Mesenteric fat pad (tissue), 1 donor: ENCODE results near the gene GNAT2. TPM values are rescaled to one million over a fixed set of nuclear protein-coding genes. Genes with fewer than 3 reads are reported as not detected.
"Not testable (repeated sequence)": the region's sequence is repeated elsewhere in the genome, so short reads cannot be mapped to it uniquely, and the experiment has no call there.

Experiments used
- DNase-seq: peaks from one replicate; pipeline ENCODE4 v3.0.0-alpha.2; 2020; ENCODE audit warnings: low spot score
- long read RNA-seq: library from polyadenylated mRNA; unstranded; transcript quantifications from one replicate; pipeline ENCODE4 v2.0.0, GENCODE V29; 2020
- total RNA-seq: library from RNA; stranded (reverse); fragmentation: NEBNext Ultra II Directional; extraction: Animal tissue kit (Norgen Biotek cat#: 25700); gene quantifications from one replicate; pipeline ENCODE4 v1.2.1, GENCODE V29; 2021
- donor health status: DM: yes; HTN: yes; CAD: no.

GNAT2 gene
- not detected for total RNA-seq
- long read RNA-seq, partial matches to known transcripts, result 0 of 2 reads
- long read RNA-seq, other reads (novel, unspliced or antisense), result 2 of 2 reads

DNA sequence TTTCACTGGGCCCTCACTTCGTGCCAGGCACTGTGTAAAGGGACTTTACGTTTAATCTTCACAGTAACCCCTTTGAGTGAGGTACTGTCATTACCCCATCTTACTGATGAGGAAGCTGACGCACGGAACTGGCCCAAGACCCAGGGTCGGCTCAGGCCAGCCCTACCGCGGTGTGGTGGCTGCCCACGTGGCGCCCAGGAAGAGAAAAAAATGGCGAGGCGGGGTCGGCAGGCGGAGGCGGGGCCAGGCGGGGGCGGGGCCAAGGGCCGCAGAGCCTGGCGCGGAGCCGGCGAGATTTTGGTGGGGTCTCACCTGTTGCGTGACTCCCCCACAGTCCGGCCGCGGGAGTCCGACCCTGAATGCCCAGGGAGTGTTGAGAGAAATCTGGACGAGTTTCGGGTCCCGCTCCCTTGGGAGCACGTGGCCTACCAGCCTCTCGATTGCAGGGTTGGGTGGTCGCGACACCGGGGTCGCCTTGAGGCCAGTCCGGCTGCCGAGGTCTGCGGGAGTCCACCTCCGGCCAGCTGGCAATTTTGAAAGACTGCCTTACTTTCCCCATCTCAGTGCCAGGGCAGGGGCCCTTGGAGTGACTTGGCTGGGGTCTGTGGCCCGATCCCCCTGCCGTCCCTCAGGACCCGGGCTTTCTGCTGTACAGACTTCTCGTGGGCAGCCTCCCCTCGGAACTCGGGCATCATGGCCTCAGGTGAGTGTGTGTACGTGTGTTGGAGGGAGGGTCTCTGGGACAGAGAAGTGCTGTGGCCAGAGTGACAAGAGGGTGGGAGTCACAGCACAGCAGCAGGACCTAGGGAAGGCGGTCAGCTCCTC is at the start of gene GNAT2, which contains the start of gene AMPD2:
TSS of gene GNAT2 (minus strand) at position 41 of the 825 bp plus-strand sequence. CDS start 6,746 bp downstream, outside the sequence.
TSS of gene AMPD2 (plus strand) at position 262 of the 825 bp plus-strand sequence. CDS start 1,339 bp downstream, outside the sequence.
- DNase-seq, result peak; percentile 94

DNA sequence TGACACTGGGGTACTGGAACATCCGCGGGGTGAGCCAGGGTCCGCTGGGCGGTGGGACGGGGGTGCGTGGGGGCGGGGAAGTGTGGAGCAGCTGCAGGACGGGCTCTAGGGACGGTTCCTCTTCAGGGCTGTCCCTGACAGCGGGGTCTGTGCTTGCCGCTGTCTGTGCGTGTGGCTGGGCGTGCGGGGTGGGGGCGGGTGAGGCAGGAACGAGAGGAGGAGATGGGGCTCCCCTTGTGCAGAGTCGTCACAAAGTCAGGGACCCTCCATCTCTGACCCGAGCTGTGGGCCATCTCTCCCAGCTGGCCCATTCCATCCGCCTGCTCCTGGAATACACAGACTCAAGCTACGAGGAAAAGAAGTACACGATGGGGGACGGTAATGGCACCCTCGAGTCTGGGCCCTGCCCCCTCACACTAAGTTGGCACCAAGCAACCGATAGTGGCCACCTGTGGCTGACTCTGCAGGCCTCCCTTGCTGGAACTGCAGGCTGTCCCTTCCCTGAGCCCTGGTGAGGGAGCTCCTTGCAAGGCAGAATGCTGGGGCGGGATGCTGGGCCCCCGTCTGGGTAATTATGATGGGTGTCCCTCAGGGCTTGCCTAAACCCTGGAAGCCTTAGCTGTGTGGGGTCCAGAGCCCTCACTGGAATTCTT is 48.8 kb upstream of the GNAT2 start:
- no peak for DNase-seq

DNA sequence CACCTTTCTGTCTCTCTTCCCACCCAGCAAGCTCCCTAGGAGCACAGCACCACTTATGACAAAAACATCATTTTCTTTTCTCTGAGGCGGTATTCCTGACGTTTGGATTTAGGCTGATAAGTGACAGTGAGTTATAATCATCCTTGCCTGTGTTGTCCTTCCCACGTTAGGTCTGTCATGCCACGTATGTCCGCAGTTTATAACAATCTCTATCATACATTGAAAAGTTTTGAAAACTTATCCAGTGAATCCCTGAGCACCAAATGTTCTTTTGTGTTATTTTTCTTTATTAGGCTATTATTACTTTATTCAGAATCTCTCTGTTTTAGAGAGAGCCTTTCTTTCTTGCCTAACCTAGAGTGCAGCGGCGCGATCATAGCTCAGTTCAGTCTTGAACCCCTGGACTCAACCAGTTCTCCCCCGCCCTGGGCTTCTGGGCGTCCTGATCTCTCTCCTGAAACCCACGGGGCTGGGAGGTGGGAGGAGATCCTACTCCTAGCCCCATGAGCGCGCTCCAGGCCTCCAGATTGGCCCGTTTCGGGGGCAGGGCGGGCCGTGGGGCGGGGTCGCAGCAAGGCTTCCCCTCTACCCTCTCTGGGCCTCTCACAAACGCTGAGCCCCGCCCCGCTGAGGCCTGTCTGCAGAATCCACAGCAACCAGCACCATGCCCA is 48.2 kb upstream of the GNAT2 start, which contains the start of gene GSTM2:
TSS of gene GSTM2 (plus strand) at position 606 of the 671 bp plus-strand sequence. CDS start at position 665, 59 bp downstream.
- peak; percentile 95 for DNase-seq

DNA sequence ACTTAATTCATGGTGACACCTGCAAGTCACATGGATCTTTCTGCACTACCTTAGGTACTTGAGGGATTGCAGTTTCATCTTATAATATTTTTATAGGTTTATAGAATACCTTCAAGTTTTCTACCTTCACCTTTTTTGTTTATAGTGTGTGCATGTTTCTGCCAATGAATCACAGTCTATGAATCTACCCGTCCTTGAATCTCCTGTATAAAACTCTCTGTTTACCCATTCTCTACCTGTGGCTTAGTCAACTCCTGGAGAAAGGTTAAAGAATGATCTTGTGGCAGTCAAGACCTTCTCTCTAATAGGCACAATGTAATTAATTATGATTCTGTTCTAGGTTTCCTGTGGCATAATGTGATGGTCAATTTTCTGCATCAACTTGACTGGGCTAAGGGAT is 45.3 kb upstream of the GNAT2 start:
- no peak for DNase-seq

DNA sequence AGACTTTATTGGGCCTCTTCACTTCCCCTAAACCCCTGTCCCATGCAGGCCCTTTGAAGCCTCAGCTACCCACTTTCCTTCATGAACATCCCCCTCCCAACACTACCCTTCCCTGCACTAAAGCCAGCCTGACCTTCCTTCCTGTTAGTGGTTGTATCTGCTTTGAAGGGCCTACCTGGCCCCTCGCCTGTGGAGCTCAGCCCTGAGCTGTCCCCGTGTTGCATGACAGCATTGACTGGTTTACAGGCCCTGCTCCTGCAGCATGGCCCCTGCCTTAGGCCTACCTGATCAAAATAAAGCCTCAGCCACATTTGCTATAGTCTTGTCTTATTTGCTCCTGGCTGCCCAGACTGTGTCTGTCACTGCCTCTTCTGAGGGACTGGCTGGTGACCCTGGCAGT is 42.0 kb upstream of the GNAT2 start:
- no peak for DNase-seq

- not testable (repeated sequence) for DNase-seq
Measured at GRCh38 chr1:109660691-109661026, 41.2 kb upstream of the GNAT2 start.

DNA sequence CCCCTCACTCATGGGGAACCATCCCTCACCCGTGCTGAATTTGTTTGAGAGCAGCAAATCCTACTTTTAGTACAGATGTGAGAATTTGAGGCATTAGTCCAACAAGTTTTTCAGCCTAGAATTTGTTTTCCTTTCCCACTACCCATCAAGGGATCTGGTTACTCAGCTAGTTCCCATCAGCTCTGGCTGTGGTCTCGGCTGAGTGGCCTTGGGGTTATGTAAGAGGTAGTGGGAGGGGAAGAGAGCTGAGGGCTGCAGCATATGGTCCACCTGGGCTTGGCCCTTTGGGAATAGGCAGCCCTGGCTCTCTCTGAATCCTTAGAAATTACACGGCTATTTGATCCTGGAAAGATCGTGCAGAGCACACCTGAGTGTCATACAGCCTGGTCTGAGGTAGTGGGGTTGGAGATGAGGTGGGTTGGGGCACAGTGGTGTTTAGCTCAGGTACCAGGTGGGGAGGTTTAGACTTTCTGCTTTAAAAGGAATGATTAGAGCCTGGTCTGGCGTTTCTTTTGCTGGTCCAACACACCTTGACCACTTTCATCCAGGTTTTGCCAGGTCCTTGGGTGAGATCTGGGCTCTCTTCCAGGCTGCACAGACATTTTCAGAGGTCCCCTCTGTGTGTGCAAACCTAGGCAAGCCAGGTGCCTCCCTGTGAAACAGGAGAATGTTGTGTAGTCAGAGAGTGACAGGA is 40.7 kb upstream of the GNAT2 start:
- DNase-seq, result no peak

DNA sequence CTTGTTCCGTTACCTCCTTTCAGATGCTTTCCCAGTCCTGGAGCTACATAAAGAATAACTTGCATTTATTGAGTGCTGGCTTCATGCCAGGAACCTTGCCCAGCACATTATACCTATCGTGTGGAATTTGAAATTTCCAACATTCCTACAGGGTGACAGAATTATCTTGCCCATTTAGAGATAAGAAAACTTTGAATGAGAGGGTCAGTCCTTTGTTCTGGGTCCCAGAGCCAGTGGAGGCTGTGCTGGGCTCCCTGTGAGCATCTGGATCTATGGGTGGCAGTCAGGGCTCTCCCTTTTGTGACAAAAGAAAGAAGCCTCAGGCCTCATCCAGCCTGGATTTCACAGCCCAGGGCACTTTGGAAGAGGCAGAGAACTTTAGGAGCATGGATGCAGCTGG is 39.7 kb upstream of the GNAT2 start:
- no peak for DNase-seq

GRCh38 chr1:109658533-109659042 is 39.2 kb upstream of the GNAT2 start:
- no peak for DNase-seq

- DNase-seq, result no peak
Measured at GRCh38 chr1:109657970-109658369, 38.6 kb upstream of the GNAT2 start.

- DNase-seq, result no peak
Measured at GRCh38 chr1:109657395-109657794, 38.0 kb upstream of the GNAT2 start.

DNA sequence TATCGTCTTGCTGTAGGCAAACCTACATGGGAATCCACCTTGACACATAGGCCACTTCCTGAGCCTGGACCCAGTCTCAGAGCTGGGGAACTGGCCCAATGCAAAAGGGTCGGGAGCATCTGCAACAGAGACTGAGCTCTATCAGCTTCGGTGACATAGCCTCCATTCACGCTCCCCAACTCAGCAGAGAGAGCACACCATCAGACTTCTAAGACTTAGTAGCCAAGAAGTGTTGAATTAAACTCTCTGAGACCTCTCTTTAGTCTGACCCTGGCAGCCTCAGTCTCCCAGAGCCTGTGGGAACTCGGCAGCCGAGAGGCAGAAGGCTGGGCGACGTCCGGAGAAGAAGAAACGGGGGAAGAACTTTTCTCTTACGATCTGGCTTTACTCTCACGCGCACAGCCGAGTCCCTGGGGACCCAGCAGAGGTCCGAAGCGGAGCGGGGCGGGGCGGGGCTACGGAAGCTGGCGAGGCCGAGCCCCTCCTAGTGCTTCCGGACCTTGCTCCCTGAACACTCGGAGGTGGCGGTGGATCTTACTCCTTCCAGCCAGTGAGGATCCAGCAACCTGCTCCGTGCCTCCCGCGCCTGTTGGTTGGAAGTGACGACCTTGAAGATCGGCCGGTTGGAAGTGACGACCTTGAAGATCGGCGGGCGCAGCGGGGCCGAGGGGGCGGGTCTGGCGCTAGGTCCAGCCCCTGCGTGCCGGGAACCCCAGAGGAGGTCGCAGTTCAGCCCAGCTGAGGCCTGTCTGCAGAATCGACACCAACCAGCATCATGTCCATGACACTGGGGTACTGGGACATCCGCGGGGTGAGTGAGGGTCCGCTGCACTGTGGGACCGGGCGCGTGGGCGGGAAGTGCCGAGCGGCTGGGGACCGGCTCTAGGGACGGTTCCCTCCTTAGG is 36.5 kb upstream of the GNAT2 start, which contains the start of gene GSTM4:
TSS of gene GSTM4 (plus strand) at position 485 of the 905 bp plus-strand sequence. CDS start at position 776, 291 bp downstream.
- peak; percentile 94 for DNase-seq

- no peak for DNase-seq
Measured at GRCh38 chr1:109654519-109654918, 35.1 kb upstream of the GNAT2 start.

GRCh38 chr1:109653306-109653705 is 33.9 kb upstream of the GNAT2 start:
- no peak for DNase-seq

DNA sequence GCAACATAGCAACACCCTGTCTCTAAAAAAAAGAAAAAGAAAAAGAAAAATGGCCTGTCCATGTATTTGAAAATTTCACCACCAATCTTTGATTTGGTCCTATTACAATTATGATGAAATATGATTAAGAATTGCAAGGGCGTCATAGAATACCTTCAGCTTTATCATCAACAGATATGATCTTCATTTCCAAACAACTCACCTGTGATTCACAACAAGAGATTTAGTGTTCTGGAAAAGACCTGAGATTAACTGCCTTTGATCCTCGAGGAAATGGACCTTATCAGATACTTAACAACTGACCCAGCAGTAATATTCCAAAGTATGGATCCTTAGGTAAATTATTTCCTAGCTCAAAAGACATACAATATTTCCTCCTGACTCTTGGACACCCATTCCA is 33.0 kb upstream of the GNAT2 start:
- DNase-seq, result no peak

- DNase-seq, result no peak
Measured at GRCh38 chr1:109650609-109651008, 31.2 kb upstream of the GNAT2 start.

DNA sequence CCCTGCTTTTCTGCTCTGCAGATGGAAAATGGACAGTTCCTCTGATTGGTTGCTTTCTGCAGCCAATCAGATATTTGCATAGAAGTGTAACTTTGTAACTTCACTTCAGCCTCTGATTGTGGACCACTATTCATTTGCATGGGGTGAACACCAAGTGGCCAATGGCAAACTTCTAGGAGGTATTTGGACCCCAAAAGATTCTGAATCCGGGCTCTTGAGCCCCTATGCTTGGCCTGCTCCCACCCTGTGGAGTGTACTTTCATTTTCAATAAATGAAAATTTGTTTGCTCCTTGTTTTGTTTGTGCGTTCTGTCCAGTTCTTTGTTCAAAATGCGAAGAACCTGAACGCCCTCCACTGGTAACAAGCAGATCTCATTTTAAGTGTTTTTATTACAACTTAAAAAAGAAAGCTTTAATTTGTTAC is 30.1 kb upstream of the GNAT2 start:
- DNase-seq, result no peak

GRCh38 chr1:109644670-109645069 is 25.3 kb upstream of the GNAT2 start:
- DNase-seq, result no peak

GRCh38 chr1:109643385-109644230 is 24.2 kb upstream of the GNAT2 start:
- peak; percentile 94 for DNase-seq
